GM21576 (cell line): ENCODE measurements around the gene BCL11A.

Source experiments
- ATAC-seq: cut with Tn5 transposase; IDR thresholded peaks from one replicate; pipeline ENCODE4 v1.9.1; 2021; ENCODE audit warnings: mild to moderate bottlenecking, moderate library complexity; ENCODE audit not compliant: unreplicated experiment

Gene BCL11A

DNA sequence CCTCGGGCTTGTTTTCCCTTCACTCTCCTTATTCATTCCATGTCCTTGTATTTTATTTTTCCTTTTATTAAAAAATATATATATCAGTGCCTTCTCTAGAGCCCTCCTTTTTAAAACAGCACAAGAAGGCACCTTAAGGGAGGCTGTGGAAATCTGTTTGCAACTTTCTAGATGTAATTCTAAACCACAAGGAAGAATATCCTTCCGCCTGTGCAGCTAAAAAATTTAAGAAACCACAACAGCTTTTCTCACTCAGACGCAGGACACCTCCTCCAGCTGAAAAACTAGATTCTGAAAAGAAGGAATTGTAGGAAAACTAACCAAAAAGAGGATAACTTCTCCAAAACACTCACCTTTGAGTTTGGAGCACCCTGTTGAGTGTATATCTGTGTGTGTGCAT, 142.2 kb downstream of the BCL11A start:
- ATAC-seq = no peak

DNA sequence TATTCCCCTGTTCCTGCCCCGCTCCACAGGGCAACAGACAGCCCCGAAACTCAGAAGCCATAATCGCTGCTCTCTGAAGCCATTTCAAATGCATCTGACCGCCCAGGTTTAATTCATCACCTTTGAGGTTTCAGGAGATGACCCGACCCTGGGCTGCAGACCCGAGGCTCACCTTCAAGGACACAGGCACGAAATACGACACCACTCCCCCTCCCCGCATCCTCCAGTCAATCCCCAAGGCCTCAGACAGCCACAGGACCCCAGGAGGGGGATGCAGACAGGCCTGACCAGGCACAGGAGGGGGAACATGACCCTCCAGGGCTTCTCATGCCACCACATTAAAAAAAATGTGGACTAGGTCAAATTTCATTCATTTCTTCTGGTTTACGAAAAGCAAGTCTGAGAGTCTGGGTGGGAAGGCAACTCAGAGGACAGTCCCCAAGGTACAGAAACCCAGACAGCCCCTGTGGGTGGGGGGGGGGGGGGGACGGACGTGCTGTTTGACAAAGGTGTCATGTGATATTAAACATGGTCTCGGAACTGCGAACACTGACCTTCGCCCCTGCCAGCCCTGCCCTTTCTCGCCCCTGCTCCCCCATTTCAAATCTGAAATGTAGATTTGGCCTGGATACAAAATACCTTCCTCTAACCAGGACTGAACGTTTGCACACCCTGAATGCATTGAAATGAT, 142.9 kb downstream of the BCL11A start:
- no peak for ATAC-seq

GRCh38 chr2:60409531-60409871, 144.0 kb downstream of the BCL11A start:
- ATAC-seq = no peak

- ATAC-seq = no peak
Observed at GRCh38 chr2:60408811-60409530, 144.5 kb downstream of the BCL11A start.

- no peak for ATAC-seq
Observed at GRCh38 chr2:60408207-60408606, 145.2 kb downstream of the BCL11A start.

DNA sequence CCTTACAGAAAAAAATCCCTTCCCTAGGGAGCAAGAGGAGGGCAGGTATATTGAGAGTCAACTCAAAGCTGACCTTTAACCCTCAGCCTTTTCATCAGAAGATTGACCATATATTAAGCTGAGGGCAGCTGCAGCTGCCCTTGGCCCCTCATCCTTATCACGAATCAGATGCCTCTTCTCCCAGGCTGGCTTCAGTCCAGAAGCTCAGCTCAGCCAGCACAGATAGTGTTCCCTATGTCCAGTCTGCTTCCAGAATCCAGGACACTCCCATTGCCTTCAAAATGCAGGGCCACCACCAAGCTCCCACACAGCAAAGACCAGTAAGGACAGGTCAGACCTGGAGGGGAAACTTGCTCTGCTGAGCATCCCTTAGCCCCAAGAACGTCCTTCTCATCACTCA, 146.1 kb downstream of the BCL11A start:
- no peak for ATAC-seq

- ATAC-seq = no peak
Observed at GRCh38 chr2:60406192-60406591, 147.3 kb downstream of the BCL11A start.

DNA sequence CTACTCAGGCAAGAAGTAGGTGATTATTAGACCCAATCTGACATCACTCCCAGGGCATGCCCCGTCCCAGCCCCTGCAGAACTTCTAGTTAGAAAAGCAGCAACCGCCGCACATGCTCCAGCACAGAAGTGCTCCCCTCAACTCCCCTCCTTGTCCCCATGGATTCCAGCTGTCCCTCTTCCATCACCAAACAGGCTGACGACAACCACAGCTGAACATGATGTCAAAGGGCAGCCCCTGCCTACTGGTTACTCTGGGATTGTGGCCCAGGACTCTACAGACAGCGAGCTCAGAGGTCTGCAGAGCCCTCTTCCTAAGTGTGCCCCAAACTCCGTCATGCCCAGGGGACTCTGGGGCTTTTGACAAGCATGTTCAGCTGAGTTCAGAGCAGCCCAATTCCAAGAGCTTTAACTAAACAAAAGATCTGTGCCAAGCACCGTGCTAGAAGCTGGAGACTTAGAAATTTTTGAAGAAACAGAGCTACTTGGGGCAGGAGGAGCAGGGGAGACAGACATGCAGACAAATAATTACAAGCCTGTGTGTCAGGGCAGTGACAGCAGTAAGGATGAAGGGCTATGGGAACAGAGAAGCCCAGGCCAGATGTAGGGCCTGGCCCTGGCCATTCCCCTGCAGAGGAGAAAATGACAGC, 148.1 kb downstream of the BCL11A start:
- ATAC-seq = no peak
